GM21723 (cell line): ENCODE measurements around the gene FADS2.

ENCODE experiments used
- ATAC-seq: cut with Tn5 transposase; IDR thresholded peaks from one replicate; pipeline ENCODE4 v1.9.1; 2021; ENCODE audit warnings: mild to moderate bottlenecking, moderate library complexity; ENCODE audit not compliant: unreplicated experiment

Gene FADS2

GRCh38 chr11:61827571-61828378 is at the start of gene FADS2:
Gene FADS2 (plus strand): TSS chr11:61828300. CDS start chr11:61828391, 91 bp downstream.
- peak; percentile 68 for ATAC-seq

- no peak for ATAC-seq
These were observed 49.7 kb upstream of the FADS2 start for GRCh38 chr11:61778357-61778886.

- ATAC-seq, result no peak
These were observed 49.0 kb upstream of the FADS2 start for GRCh38 chr11:61778920-61779650.

GRCh38 chr11:61779666-61780525 is 48.2 kb upstream of the FADS2 start:
- no peak for ATAC-seq

GRCh38 chr11:61780581-61781162 is 47.4 kb upstream of the FADS2 start:
- no peak for ATAC-seq

- no peak for ATAC-seq
These were observed 46.5 kb upstream of the FADS2 start for GRCh38 chr11:61781585-61781984.

- ATAC-seq, result no peak
These were observed 45.8 kb upstream of the FADS2 start for GRCh38 chr11:61782299-61782698.

GRCh38 chr11:61782841-61783240 is 45.3 kb upstream of the FADS2 start:
- ATAC-seq, result no peak

GRCh38 chr11:61783717-61784505 is 44.2 kb upstream of the FADS2 start:
- ATAC-seq, result no peak

GRCh38 chr11:61784506-61784805 is 43.6 kb upstream of the FADS2 start:
- ATAC-seq, result no peak

GRCh38 chr11:61785837-61786402 is 42.2 kb upstream of the FADS2 start:
- no peak for ATAC-seq

GRCh38 chr11:61787928-61788491 is 40.1 kb upstream of the FADS2 start:
- ATAC-seq, result no peak

GRCh38 chr11:61791737-61792309 is 36.3 kb upstream of the FADS2 start:
- ATAC-seq, result no peak

- peak; percentile 87 for ATAC-seq
These were observed 35.6 kb upstream of the FADS2 start, which contains the start of the genes FEN1 and TMEM258 for GRCh38 chr11:61792310-61793082. Gene FEN1 (plus strand): TSS chr11:61792911. CDS start chr11:61795362, 2,451 bp downstream. Gene TMEM258 (minus strand): TSS chr11:61792599. CDS start chr11:61792558, 41 bp downstream.

- no peak for ATAC-seq
These were observed 34.8 kb upstream of the FADS2 start for GRCh38 chr11:61793083-61793828.

GRCh38 chr11:61793829-61794204 is 34.3 kb upstream of the FADS2 start:
- no peak for ATAC-seq

- ATAC-seq, result no peak
These were observed 33.5 kb upstream of the FADS2 start for GRCh38 chr11:61794579-61794978.
